CD1c-positive myeloid dendritic cell (primary cell): ENCODE measurements around the gene SLC25A21.
"Not testable (repeated sequence)": the region's sequence is repeated elsewhere in the genome, so short reads cannot be mapped to it uniquely, and the experiment has no call there.

Source experiments
- DNase-seq: peaks from one replicate; pipeline ENCODE4 v3.0.0-alpha.2; 2016; ENCODE audit errors: extremely low spot score

The SLC25A21 gene

GRCh38 chr14:36870776-36871175, 301.6 kb downstream of the SLC25A21 start:
- no peak for DNase-seq

GRCh38 chr14:36869125-36869524, 303.3 kb downstream of the SLC25A21 start:
- DNase-seq = no peak

- DNase-seq = no peak
Observed at GRCh38 chr14:36866867-36867266, 305.5 kb downstream of the SLC25A21 start.

GRCh38 chr14:36863271-36863670, 309.1 kb downstream of the SLC25A21 start:
- no peak for DNase-seq

GRCh38 chr14:36862237-36862636, 310.2 kb downstream of the SLC25A21 start:
- not testable (repeated sequence) for DNase-seq

- DNase-seq = no peak
Observed at GRCh38 chr14:36860831-36861230, 311.6 kb downstream of the SLC25A21 start.

GRCh38 chr14:36859119-36859518, 313.3 kb downstream of the SLC25A21 start:
- no peak for DNase-seq

GRCh38 chr14:36857842-36858445, 314.5 kb downstream of the SLC25A21 start:
- no peak for DNase-seq

- no peak for DNase-seq
Observed at GRCh38 chr14:36857136-36857535, 315.3 kb downstream of the SLC25A21 start.

GRCh38 chr14:36856095-36856878, 316.1 kb downstream of the SLC25A21 start:
- DNase-seq = no peak

- DNase-seq = no peak
Observed at GRCh38 chr14:36855396-36855795, 317.0 kb downstream of the SLC25A21 start.

- no peak for DNase-seq
Observed at GRCh38 chr14:36852981-36853691, 319.3 kb downstream of the SLC25A21 start.

- DNase-seq = no peak
Observed at GRCh38 chr14:36848213-36848612, 324.2 kb downstream of the SLC25A21 start.

- DNase-seq = no peak
Observed at GRCh38 chr14:36847366-36847765, 325.0 kb downstream of the SLC25A21 start.

- no peak for DNase-seq
Observed at GRCh38 chr14:36845356-36846012, 326.9 kb downstream of the SLC25A21 start.

GRCh38 chr14:36844443-36845195, 327.8 kb downstream of the SLC25A21 start:
- DNase-seq = no peak

- no peak for DNase-seq
Observed at GRCh38 chr14:36843410-36843809, 329.0 kb downstream of the SLC25A21 start.

GRCh38 chr14:36835128-36835527, 337.3 kb downstream of the SLC25A21 start:
- no peak for DNase-seq

GRCh38 chr14:36834293-36834692, 338.1 kb downstream of the SLC25A21 start:
- DNase-seq = no peak

GRCh38 chr14:36829547-36829946, 342.9 kb downstream of the SLC25A21 start:
- DNase-seq = no peak

GRCh38 chr14:36827861-36828260, 344.5 kb downstream of the SLC25A21 start:
- no peak for DNase-seq

GRCh38 chr14:36826614-36827013, 345.8 kb downstream of the SLC25A21 start:
- DNase-seq = no peak
